Thyroid gland (tissue), 4 donors: ENCODE measurements around the gene RPA4. TPM values are rescaled to one million over a fixed set of nuclear protein-coding genes. Genes with fewer than 3 reads are reported as not detected.
"Not testable (repeated sequence)": the region's sequence is repeated elsewhere in the genome, so short reads cannot be mapped to it uniquely, and the experiment has no call there.

Source experiments
- DNase-seq, 2 donors: peaks; one replicate each; pipeline ENCODE4 v3.0.0-alpha.2; 2019
- H3K27ac ChIP-seq, 3 donors: fragments of 200-600 bp; sonication (generic); 1 replicate in 2 of 3; 2 replicates in 1 of 3; pipeline ENCODE4 v1.5.1; 2016 to 2019; ENCODE audit warnings: mild to moderate bottlenecking in 1 of 3, moderate library complexity in 1 of 3
- H3K27me3 ChIP-seq: fragments of 200-600 bp; sonication (generic); one replicate; pipeline ENCODE4 v1.5.1; 2019
- H3K36me3 ChIP-seq, 2 donors: fragments of 200-600 bp; sonication (generic); one replicate each; pipeline ENCODE4 v1.5.1; 2016 to 2019
- H3K4me1 ChIP-seq, 2 donors: fragments of 200-600 bp; sonication (generic); one replicate each; pipeline ENCODE4 v1.5.1; 2017 to 2019
- H3K4me3 ChIP-seq, 3 donors: fragments of 200-600 bp; sonication (generic); replicated peaks in 1 of 3; 1 replicate in 2 of 3; 2 replicates in 1 of 3; pipeline ENCODE4 v1.5.1; 2016; ENCODE audit warnings: mild to moderate bottlenecking in 1 of 3
- H3K9me3 ChIP-seq: fragments of 200-600 bp; sonication (generic); one replicate; pipeline ENCODE4 v1.5.1; 2017
- CTCF ChIP-seq, 6 experiments: fragments of 200-600 bp in 3 of 6; fragments of 450-650 bp in 3 of 6; sonication (generic) in 3 of 6; IDR thresholded peaks; one replicate each; pipeline ENCODE4 v1.5.1; 2016 to 2019; ENCODE audit warnings: antibody characterized with exemption in 6 of 6, mild to moderate bottlenecking in 2 of 6, inconsistent platforms in 1 of 6, moderate library complexity in 1 of 6
- POLR2A ChIP-seq, 2 donors: fragments of 450-650 bp; IDR thresholded peaks; one replicate each; pipeline ENCODE4 v1.6.1; 2017; ENCODE audit warnings: antibody characterized with exemption in 2 of 2, mild to moderate bottlenecking in 2 of 2, moderate library complexity in 1 of 2
- whole genome bisulfite sequencing, 2 donors: methylation state at CpG; one replicate each; pipeline ENCODE4 v1.1.5; 2017; 5-methylcytosine and 5-hydroxymethylcytosine counted together
- intact Hi-C: fragments of 100-400 bp; cut with DNase I; formaldehyde crosslinking; loops from one replicate; pipeline ENCODE4 v1.15.1; 2023
- total RNA-seq, 4 donors: library from RNA; depleted of rRNA; stranded (reverse); fragments of >200 nt; gene quantifications; one replicate each; pipeline ENCODE4 v1.2.3, GENCODE V29; 2016

The RPA4 gene
- total RNA-seq, 4 donors from 2014 or later: 0.94 to 2.0 (median 1.2) TPM

- H3K4me3 ChIP-seq: no peak overlapping the region
- no peak overlapping the region for H3K27ac ChIP-seq
- no peaks in the 10 kb centered on the region for H3K27me3 ChIP-seq
- no peaks in the 10 kb centered on the region for H3K9me3 ChIP-seq
- no peak for DNase-seq
- no peaks in the 10 kb centered on the region for H3K36me3 ChIP-seq
- intact Hi-C loops: no loop called here
- WGBS, 2 donors: 45 to 61% methylated on average over 1 of the region's 1 CpG
- TF ChIP-seq CTCF (IDR thresholded peaks at IDR 0.05) (no peak), POLR2A (IDR thresholded peaks at IDR 0.05) (no peak)
- H3K4me1 ChIP-seq: no peaks in the 10 kb centered on the region
Observed at GRCh38 chrX:96841325-96841724, 42.4 kb upstream of the RPA4 start.

DNA sequence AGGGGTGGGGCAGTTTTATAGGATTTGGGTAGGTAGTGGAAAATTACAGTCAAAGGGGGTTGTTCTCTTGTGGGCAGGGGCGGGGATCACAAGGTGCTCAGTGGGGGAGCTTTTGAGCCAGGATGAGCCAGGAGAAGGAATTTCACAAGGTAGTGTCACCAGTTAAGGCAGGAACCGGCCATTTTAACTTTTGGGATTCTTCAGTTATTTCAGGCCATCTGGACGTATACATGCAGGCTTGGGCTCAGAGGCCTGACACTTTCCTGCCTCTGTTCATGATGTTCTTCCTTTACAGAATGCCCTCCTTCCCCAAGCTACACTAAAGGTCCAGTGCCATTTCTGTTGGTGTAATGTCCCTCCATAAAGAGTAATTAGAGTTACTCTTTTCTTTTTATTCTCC lies 41.8 kb upstream of the RPA4 start:
- WGBS, 2 donors: 89 to 100% methylated on average over 3 of the region's 3 CpGs
- H3K27ac ChIP-seq, H3K9me3 ChIP-seq, H3K4me3 ChIP-seq, DNase-seq, intact Hi-C loops, H3K4me1 ChIP-seq, H3K36me3 ChIP-seq, H3K27me3 ChIP-seq: not testable (repeated sequence)

DNA sequence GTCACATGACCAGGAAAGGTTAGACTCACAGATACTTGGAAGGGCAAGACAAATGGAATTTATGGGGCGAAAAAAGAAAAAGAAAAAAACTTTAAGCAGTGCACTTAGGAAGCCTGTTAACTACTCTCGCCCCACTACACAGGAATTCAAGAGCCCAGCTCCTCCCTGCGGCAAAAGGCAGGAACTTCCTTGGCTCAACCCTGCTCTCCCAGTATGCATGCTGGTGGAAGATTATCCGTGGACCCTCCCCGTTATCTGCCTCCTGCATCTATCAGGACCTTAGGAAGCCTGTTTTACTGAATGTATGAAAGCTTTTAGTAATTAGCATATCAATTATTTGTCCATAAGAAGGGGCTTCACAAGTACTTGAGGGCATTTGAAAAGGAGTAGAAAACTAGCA lies 40.1 kb upstream of the RPA4 start:
- intact Hi-C loops: no loop called here
- peak in 1 of 6 experiments; percentile 19 for TF ChIP-seq CTCF (IDR thresholded peaks at IDR 0.05)
- no peak for TF ChIP-seq POLR2A (IDR thresholded peaks at IDR 0.05)
- H3K36me3 ChIP-seq: no peaks in the 10 kb centered on the region
- no peaks in the 10 kb centered on the region for H3K9me3 ChIP-seq
- H3K4me3 ChIP-seq: no peak overlapping the region
- 45 to 56% methylated on average over 5 of the region's 5 CpGs for WGBS, 2 donors
- no peaks in the 10 kb centered on the region for H3K4me1 ChIP-seq
- H3K27me3 ChIP-seq: no peaks in the 10 kb centered on the region
- DNase-seq: peak in 1 of 2 donors; percentile 6
- no peak overlapping the region for H3K27ac ChIP-seq

GRCh38 chrX:96846841-96847240 lies 36.9 kb upstream of the RPA4 start:
- H3K27ac ChIP-seq: no peak overlapping the region
- H3K27me3 ChIP-seq: no peaks in the 10 kb centered on the region
- H3K9me3 ChIP-seq: no peaks in the 10 kb centered on the region
- no peaks in the 10 kb centered on the region for H3K36me3 ChIP-seq
- no peak overlapping the region for H3K4me3 ChIP-seq
- H3K4me1 ChIP-seq: no peaks in the 10 kb centered on the region
- no peak for DNase-seq
- intact Hi-C loops: no loop called here
- WGBS, 2 donors: 90 to 97% methylated on average over 1 of the region's 1 CpG
- TF ChIP-seq POLR2A (IDR thresholded peaks at IDR 0.05) (no peak), CTCF (IDR thresholded peaks at IDR 0.05) (no peak)

DNA sequence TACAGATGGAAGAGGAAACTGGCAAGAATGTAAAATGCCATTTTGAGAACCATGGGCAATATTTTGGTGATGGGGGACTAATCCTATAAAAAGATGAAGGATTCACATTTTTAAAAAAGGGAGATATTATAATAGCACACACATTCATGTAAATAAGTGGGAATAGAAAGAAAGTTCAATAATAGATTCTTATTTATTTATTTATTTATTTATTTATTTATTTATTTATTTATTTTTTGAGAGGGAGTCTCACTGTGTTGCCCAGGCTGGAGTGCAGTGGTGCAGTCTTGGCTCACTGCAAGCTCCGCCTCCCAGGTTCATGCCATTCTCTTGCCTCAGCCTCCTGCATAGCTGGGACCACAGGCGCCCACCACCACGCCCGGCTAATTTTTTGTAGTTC lies 24.3 kb upstream of the RPA4 start:
- intact Hi-C loops, H3K4me3 ChIP-seq, DNase-seq, H3K27me3 ChIP-seq, H3K27ac ChIP-seq, H3K36me3 ChIP-seq, H3K9me3 ChIP-seq, H3K4me1 ChIP-seq: not testable (repeated sequence)
- WGBS, 2 donors: 92 to 100% methylated on average over 4 of the region's 4 CpGs

DNA sequence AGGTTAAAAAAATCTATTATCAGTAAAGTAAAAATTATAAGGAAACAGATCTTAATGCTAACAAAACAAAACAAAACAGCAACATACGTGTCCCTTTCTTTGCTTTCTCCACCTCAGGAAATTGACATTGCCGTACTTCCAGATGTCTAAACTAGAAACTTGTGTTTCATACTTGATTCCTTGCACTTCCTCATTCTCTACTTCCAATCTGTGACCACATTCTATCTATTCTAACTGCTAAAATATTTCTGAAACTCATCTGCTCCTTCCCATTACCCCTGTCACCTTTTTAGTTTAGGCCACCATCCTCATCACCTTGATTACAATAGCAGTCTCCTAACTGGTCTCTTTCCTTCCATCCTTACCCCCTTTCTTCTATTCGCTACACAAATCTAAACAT lies 22.5 kb upstream of the RPA4 start:
- no peak overlapping the region for H3K4me3 ChIP-seq
- no peaks in the 10 kb centered on the region for H3K4me1 ChIP-seq
- no peaks in the 10 kb centered on the region for H3K9me3 ChIP-seq
- intact Hi-C loops: no loop called here
- no peak for DNase-seq
- 88 to 92% methylated on average over 3 of the region's 3 CpGs for WGBS, 2 donors
- H3K27ac ChIP-seq: no peak overlapping the region
- no peaks in the 10 kb centered on the region for H3K36me3 ChIP-seq
- H3K27me3 ChIP-seq: no peaks in the 10 kb centered on the region
- TF ChIP-seq POLR2A (IDR thresholded peaks at IDR 0.05) (no peak), CTCF (IDR thresholded peaks at IDR 0.05) (no peak)
